ENCODE measurements around the gene ATP5MG. TPM values are rescaled to one million over a fixed set of nuclear protein-coding genes. Genes with fewer than 3 reads are reported as not detected.

ATP5MG gene
- total RNA-seq, 1 donor from 2014 or later, result 140 TPM

DNA sequence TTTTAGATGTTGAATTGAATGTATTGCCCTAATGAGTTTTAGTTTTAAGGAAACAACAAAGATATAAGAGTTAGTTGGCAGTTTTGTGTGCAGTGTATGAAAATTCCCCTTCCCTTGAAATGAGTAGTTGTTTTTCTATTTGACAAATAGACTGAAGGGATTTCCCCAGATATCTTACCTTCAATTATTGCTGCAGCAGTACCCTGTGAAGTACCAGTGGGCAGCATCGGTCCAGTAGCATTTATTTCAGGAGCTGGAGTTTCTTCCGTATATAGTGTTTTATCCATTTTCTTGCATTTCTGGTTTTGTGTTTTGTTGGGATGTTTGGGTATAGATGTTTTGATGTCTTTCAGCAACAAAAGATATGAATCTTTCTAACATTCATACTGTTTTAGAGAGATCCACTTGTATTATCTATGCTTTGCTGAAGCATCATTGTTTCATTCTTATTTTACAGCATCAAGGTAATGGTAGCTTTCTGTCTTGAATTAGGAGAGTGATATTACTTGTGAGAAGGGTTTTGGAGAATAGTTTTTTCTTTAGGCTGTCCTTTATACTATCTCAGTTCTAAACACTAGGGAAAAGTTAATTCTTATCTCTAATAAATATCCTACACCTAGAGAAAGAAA lies 42.3 kb downstream of the ATP5MG start:
- Histone ChIP-seq H3K27ac (no peak overlapping the region), H3K9me3 (no peaks in the 10 kb centered on the region), H3K4me3 (no peak overlapping the region), H3K4me1 (peaks cover 60% of the 10 kb centered on the region), H3K27me3 (no peaks in the 10 kb centered on the region), H3K36me3 (no peaks in the 10 kb centered on the region)
- ATAC-seq, result no peak
- intact Hi-C loops (cut with DNase I), result no loop called here
- DNase-seq, result no peak
- TF ChIP-seq CTCF (IDR thresholded peaks at IDR 0.05), result no peak

DNA sequence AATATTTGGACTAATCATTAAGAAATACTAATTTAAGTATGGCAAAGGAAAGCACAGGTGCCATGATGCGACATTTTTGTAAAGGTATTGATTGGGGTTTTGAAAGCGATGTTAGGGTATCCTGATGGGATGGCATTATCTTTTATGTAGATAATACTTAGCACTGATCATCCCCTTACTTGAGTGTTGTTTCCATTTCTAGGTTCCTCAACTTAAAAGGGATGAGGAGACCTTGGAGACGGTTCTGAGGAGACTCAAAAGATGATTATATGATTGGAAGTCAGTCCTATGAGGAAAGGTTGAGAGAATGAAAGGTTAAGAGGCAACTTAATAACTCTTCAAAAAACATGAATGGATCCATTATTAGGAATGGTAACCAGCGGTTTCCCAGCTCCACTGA lies 46.0 kb downstream of the ATP5MG start:
- no peak for ATAC-seq
- TF ChIP-seq CTCF (IDR thresholded peaks at IDR 0.05), result no peak

DNA sequence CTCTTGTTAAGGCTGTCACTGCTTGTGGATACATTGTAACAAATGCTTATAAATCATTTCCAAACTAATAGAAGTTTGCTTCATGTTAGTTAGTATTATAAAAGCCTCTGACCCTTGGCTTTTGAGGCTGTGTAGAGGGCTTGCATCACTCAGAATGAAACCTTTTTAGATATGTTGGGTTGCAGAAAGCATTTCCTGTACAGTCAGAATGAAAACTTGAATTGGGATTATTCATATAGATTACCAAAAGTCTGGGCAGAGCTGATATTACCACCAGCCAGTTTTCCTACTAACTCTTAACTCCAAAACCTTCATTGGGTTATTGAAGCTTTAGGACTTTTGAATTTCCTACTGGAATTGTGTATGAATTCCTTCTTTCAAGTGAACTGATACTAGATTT lies 46.9 kb downstream of the ATP5MG start:
- intact Hi-C loops (cut with DNase I), result no loop called here
- Histone ChIP-seq H3K4me3 (no peak overlapping the region), H3K36me3 (no peaks in the 10 kb centered on the region), H3K9me3 (no peaks in the 10 kb centered on the region), H3K27me3 (no peaks in the 10 kb centered on the region), H3K27ac (no peak overlapping the region), H3K4me1 (peaks cover 19% of the 10 kb centered on the region)
- DNase-seq (no peak), ATAC-seq (no peak)
- TF ChIP-seq CTCF (IDR thresholded peaks at IDR 0.05), result no peak

More for the DNA sequence above, 46.0 kb downstream of the ATP5MG start:
- Histone ChIP-seq H3K27me3 (no peaks in the 10 kb centered on the region), H3K36me3 (no peaks in the 10 kb centered on the region), H3K4me1 (peaks cover 28% of the 10 kb centered on the region), H3K4me3 (no peak overlapping the region), H3K27ac (no peak overlapping the region), H3K9me3 (no peaks in the 10 kb centered on the region)
- intact Hi-C loops (cut with DNase I), result no loop called here
- no peak for DNase-seq

DNA sequence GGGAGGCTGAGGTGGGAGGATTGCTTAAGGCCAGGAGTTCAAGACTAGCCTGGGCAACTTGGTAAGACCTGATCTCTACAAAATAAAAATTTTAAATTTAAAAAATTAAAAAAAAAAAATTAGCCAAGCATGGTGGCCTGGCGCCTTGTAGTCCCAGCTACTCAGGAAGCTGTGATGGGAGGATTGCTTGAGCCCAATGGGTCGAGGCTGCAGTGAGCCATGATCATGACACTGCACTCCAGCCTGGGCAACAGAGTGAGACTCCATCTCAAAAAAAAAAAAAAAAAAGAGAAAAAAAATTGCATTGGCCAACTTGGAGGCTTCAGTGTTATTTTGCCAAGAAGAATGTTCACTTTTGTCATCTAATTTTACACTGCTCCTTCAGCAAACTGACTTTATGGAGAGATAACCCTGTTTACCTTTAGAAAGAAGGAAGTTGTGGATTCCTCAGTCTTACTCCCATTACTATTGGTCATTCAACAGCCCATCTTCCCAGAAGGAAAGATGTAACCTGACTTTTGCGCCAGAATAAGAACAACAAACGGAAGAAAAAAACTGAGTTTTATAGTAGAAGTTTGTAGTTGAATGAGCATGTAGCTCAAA lies 48.0 kb downstream of the ATP5MG start:
- ATAC-seq (no peak), DNase-seq (no peak)
- Histone ChIP-seq H3K9me3 (no peaks in the 10 kb centered on the region), H3K27me3 (no peaks in the 10 kb centered on the region), H3K27ac (no peak overlapping the region), H3K4me1 (peaks cover 8% of the 10 kb centered on the region), H3K4me3 (no peak overlapping the region), H3K36me3 (no peaks in the 10 kb centered on the region)
- intact Hi-C loops (cut with DNase I), result no loop called here
- no peak for TF ChIP-seq CTCF (IDR thresholded peaks at IDR 0.05)

GRCh38 chr11:118450451-118450850 lies 49.0 kb downstream of the ATP5MG start:
- H3K36me3 ChIP-seq, result no peaks in the 10 kb centered on the region
- H3K4me1 ChIP-seq, result peaks cover 6% of the 10 kb centered on the region
- no peak for TF ChIP-seq CTCF (IDR thresholded peaks at IDR 0.05)
- no peaks in the 10 kb centered on the region for H3K9me3 ChIP-seq
- no peak overlapping the region for H3K27ac ChIP-seq
- ATAC-seq, result no peak
- no peak for DNase-seq
- intact Hi-C loops (cut with DNase I), result no loop called here
- no peaks in the 10 kb centered on the region for H3K27me3 ChIP-seq
- no peak overlapping the region for H3K4me3 ChIP-seq

Other genes with a start within 250 kb of the ATP5MG start
- gene SCN4B, start 248.8 kb upstream of the ATP5MG start, total RNA-seq, result 7.2 TPM
- gene SCN2B, start 225.0 kb upstream of the ATP5MG start, total RNA-seq, result 2.5 TPM
- gene JAML, start 176.6 kb upstream of the ATP5MG start, total RNA-seq, result 87.9 TPM
- gene MPZL3, start 149.2 kb upstream of the ATP5MG start, total RNA-seq, result 11.8 TPM
- gene MPZL2, start 137.3 kb upstream of the ATP5MG start, total RNA-seq, result 119 TPM
- 14.5 TPM for gene CD3E, start 96.9 kb upstream of the ATP5MG start, total RNA-seq
- gene CD3D, start 58.9 kb upstream of the ATP5MG start, total RNA-seq, result 8.5 TPM
- gene CD3G, start 57.3 kb upstream of the ATP5MG start, total RNA-seq, result 6.5 TPM
- 40.0 TPM for gene UBE4A, start 42.0 kb upstream of the ATP5MG start, total RNA-seq
- gene KMT2A, start 34.9 kb downstream of the ATP5MG start, total RNA-seq, result 64.7 TPM
- 1.9 TPM for gene TTC36, start 125.9 kb downstream of the ATP5MG start, total RNA-seq
- gene TMEM25, start 129.6 kb downstream of the ATP5MG start, total RNA-seq, result 26.3 TPM
- gene IFT46, start 164.3 kb downstream of the ATP5MG start, total RNA-seq, result 18.2 TPM
- gene ARCN1, start 170.8 kb downstream of the ATP5MG start, total RNA-seq, result 120 TPM
- 79.6 TPM for gene PHLDB1, start 206.0 kb downstream of the ATP5MG start, total RNA-seq

Measured in upper lobe of right lung (tissue), 1 donor.